Colonic mucosa (tissue), 4 donors: ENCODE measurements around the gene C22orf15. TPM values are rescaled to one million over a fixed set of nuclear protein-coding genes. Genes with fewer than 3 reads are reported as not detected.

Experiments used
- DNase-seq: peaks from one replicate; pipeline ENCODE4 v3.0.0-alpha.2; 2020
- H3K27ac ChIP-seq: fragments of 200-600 bp; one replicate; pipeline ENCODE4 v1.8.0; 2021
- H3K27me3 ChIP-seq: fragments of 200-600 bp; one replicate; pipeline ENCODE4 v1.8.0; 2021
- H3K36me3 ChIP-seq: fragments of 200-600 bp; one replicate; pipeline ENCODE4 v1.8.0; 2021
- H3K4me1 ChIP-seq: fragments of 200-600 bp; one replicate; pipeline ENCODE4 v1.8.0; 2021; ENCODE audit warnings: mild to moderate bottlenecking
- H3K4me3 ChIP-seq: fragments of 200-600 bp; one replicate; pipeline ENCODE4 v1.8.0; 2021
- H3K9ac ChIP-seq, 2 donors: one replicate each; pipeline ENCODE4 v1.7.0; 2013; ENCODE audit warnings: control low read depth in 2 of 2, low read depth in 2 of 2, low read length in 2 of 2
- H3K9me3 ChIP-seq: fragments of 200-600 bp; one replicate; pipeline ENCODE4 v1.8.0; 2021
- CTCF ChIP-seq: fragments of 200-600 bp; IDR thresholded peaks from one replicate; pipeline ENCODE4 v1.8.0; 2022; ENCODE audit warnings: antibody characterized with exemption, mild to moderate bottlenecking
- intact Hi-C: fragments of 100-400 bp; cut with DNase I; formaldehyde crosslinking; loops from one replicate; pipeline ENCODE4 v1.14.1; 2022
- total RNA-seq, 2 donors: library from RNA; stranded (reverse); fragmentation: NEBNext Ultra II Directional in 1 of 2; extraction: Animal tissue kit (Norgen Biotek cat#: 25700) in 1 of 2; gene quantifications; one replicate each; pipeline ENCODE4 v1.2.1, GENCODE V29; 2021
- donor health status: healthy.
- donor health status: DM: no; HTN: no; CAD: no.
- donor health status: DM: no; HTN: no; CAD: no.

Gene C22orf15
- total RNA-seq, 2 donors from 2014 or later, result not detected

- H3K4me1 ChIP-seq, result no peaks in the 10 kb centered on the region
- intact Hi-C loops, result no loop called here
- no peak overlapping the region for H3K27ac ChIP-seq
- TF ChIP-seq CTCF, result no peak
- no peak overlapping the region for H3K9ac ChIP-seq
- H3K27me3 ChIP-seq, result no peaks in the 10 kb centered on the region
- H3K36me3 ChIP-seq, result no peaks in the 10 kb centered on the region
- H3K4me3 ChIP-seq, result no peak overlapping the region
- no peaks in the 10 kb centered on the region for H3K9me3 ChIP-seq
- no peak for DNase-seq
Observed at GRCh38 chr22:23781065-23781464, 18.3 kb downstream of the C22orf15 start.

GRCh38 chr22:23781511-23782183 is 18.9 kb downstream of the C22orf15 start:
- Histone ChIP-seq H3K9me3 (no peaks in the 10 kb centered on the region), H3K4me1 (no peaks in the 10 kb centered on the region), H3K27me3 (no peaks in the 10 kb centered on the region), H3K4me3 (no peak overlapping the region), H3K27ac (no peak overlapping the region), H3K9ac (no peak overlapping the region), H3K36me3 (no peaks in the 10 kb centered on the region)
- intact Hi-C loops, result no loop called here
- no peak for DNase-seq
- TF ChIP-seq CTCF, result no peak

GRCh38 chr22:23782252-23782651 is 19.5 kb downstream of the C22orf15 start:
- no peaks in the 10 kb centered on the region for H3K4me1 ChIP-seq
- no peak overlapping the region for H3K9ac ChIP-seq
- no peak overlapping the region for H3K27ac ChIP-seq
- intact Hi-C loops, result no loop called here
- H3K27me3 ChIP-seq, result no peaks in the 10 kb centered on the region
- no peak for TF ChIP-seq CTCF
- H3K36me3 ChIP-seq, result no peaks in the 10 kb centered on the region
- H3K4me3 ChIP-seq, result no peak overlapping the region
- DNase-seq, result no peak
- no peaks in the 10 kb centered on the region for H3K9me3 ChIP-seq

GRCh38 chr22:23782703-23783102 is 19.9 kb downstream of the C22orf15 start:
- no peak overlapping the region for H3K4me3 ChIP-seq
- peak overlapping the region in 1 of 2 donors; percentile 6 for H3K9ac ChIP-seq
- no peaks in the 10 kb centered on the region for H3K27me3 ChIP-seq
- no peak overlapping the region for H3K27ac ChIP-seq
- no peaks in the 10 kb centered on the region for H3K9me3 ChIP-seq
- peaks cover 1% of the 10 kb centered on the region for H3K4me1 ChIP-seq
- intact Hi-C loops, result no loop called here
- no peak for DNase-seq
- no peaks in the 10 kb centered on the region for H3K36me3 ChIP-seq
- no peak for TF ChIP-seq CTCF

- intact Hi-C loops, result no loop called here
- no peak for DNase-seq
Observed at GRCh38 chr22:23783265-23784150, 20.7 kb downstream of the C22orf15 start.

More at GRCh38 chr22:23783265-23784150, 20.7 kb downstream of the C22orf15 start:
- Histone ChIP-seq H3K9ac (no peak overlapping the region), H3K9me3 (no peaks in the 10 kb centered on the region), H3K4me1 (peaks cover 7% of the 10 kb centered on the region), H3K27ac (no peak overlapping the region), H3K27me3 (no peaks in the 10 kb centered on the region), H3K36me3 (no peaks in the 10 kb centered on the region), H3K4me3 (no peak overlapping the region)
- TF ChIP-seq CTCF, result no peak
